Stimulated activated CD4-positive, alpha-beta T cell treated with anti-CD3 and anti-CD28 coated beads, Interleukin-4, amount 100 ng/mL, for 48 hours (primary cell): Measurements from ENCODE around the gene SPPL2B.

ENCODE experiments used
- DNase-seq, 2 donors: peaks; one replicate each; pipeline ENCODE4 v3.0.0-alpha.2; 2020; ENCODE audit warnings: low read depth in 2 of 2

SPPL2B gene

GRCh38 chr19:2355168-2356035 is 26.9 kb downstream of the SPPL2B start:
- DNase-seq = no peak

GRCh38 chr19:2356036-2356646 is 27.7 kb downstream of the SPPL2B start:
- no peak for DNase-seq

GRCh38 chr19:2357279-2358206 is 29.1 kb downstream of the SPPL2B start:
- no peak for DNase-seq

- DNase-seq = no peak
Observed at GRCh38 chr19:2358548-2359173, 30.2 kb downstream of the SPPL2B start.

- no peak for DNase-seq
Observed at GRCh38 chr19:2359992-2360685, 31.7 kb downstream of the SPPL2B start, which contains the start of gene TMPRSS9. TSS of gene TMPRSS9 (plus strand) at chr19:2360265. CDS start at chr19:2389786, 29,521 bp downstream.

- DNase-seq = no peak
Observed at GRCh38 chr19:2360833-2361232, 32.3 kb downstream of the SPPL2B start.

- DNase-seq = no peak
Observed at GRCh38 chr19:2361246-2362045, 33.0 kb downstream of the SPPL2B start.

- no peak for DNase-seq
Observed at GRCh38 chr19:2362046-2362969, 33.8 kb downstream of the SPPL2B start.

- DNase-seq = no peak
Observed at GRCh38 chr19:2362970-2363300, 34.5 kb downstream of the SPPL2B start.

- no peak for DNase-seq
Observed at GRCh38 chr19:2363419-2363818, 34.9 kb downstream of the SPPL2B start.

- no peak for DNase-seq
Observed at GRCh38 chr19:2365201-2365970, 36.9 kb downstream of the SPPL2B start.

GRCh38 chr19:2371656-2372055 is 43.2 kb downstream of the SPPL2B start:
- no peak for DNase-seq

- no peak for DNase-seq
Observed at GRCh38 chr19:2372076-2372612, 43.7 kb downstream of the SPPL2B start.

- DNase-seq = no peak
Observed at GRCh38 chr19:2374808-2375207, 46.3 kb downstream of the SPPL2B start.

GRCh38 chr19:2375353-2376121 is 47.1 kb downstream of the SPPL2B start:
- no peak for DNase-seq

- no peak for DNase-seq
Observed at GRCh38 chr19:2376784-2377519, 48.5 kb downstream of the SPPL2B start.

- no peak for DNase-seq
Observed at GRCh38 chr19:2380567-2380966, 52.1 kb downstream of the SPPL2B start.
